HCT116 (cell line): ENCODE results near the gene SPRR2B. TPM values are rescaled to one million over a fixed set of nuclear protein-coding genes. Genes with fewer than 3 reads are reported as not detected.
"Not testable (repeated sequence)": the region's sequence is repeated elsewhere in the genome, so short reads cannot be mapped to it uniquely, and the experiment has no call there.

Experiments
- ATAC-seq: fragments of 200-7000 bp; cut with Tn5 transposase; 2 replicates; pipeline ENCODE4 v1.9.1; 2020; ENCODE audit warnings: mild to moderate bottlenecking, moderate library complexity
- BruUV-seq: library from RNA; stranded (reverse); fragments of 400-500 nt; replicated peaks from 2 replicates; lab custom pipeline; 2021; lab: Mats Ljungman, UMichigan
- CTCF ChIA-PET: fragments of 300-600 bp; sonication (Branson Sonifier 250); formaldehyde crosslinking; loops from one replicate; lab custom pipeline; 2021; ENCODE audit warnings: antibody characterized with exemption; lab: Charles Lee
- POLR2A ChIA-PET: fragments of 300-600, 350-600 bp; sonication (Branson Sonifier 250); formaldehyde crosslinking; loops from one replicate; lab custom pipeline; 2021; ENCODE audit warnings: antibody characterized with exemption; lab: Charles Lee
- RAD21 ChIA-PET, 2 experiments: fragments of 300-600 bp; sonication (Branson Sonifier 250); formaldehyde crosslinking; loops; one replicate each; lab custom pipeline; 2023; ENCODE audit warnings: low total read pairs in 2 of 2; ENCODE audit not compliant: uncharacterized antibody in 2 of 2, unreplicated experiment in 2 of 2, low non-redundant PET in 1 of 2; lab: Charles Lee
- DNase-seq: peaks from one replicate; pipeline ENCODE4 v3.0.0-alpha.2; 2010; ENCODE audit warnings: low read depth, low spot score
- H2AFZ ChIP-seq: fragments of 200-600 bp; shearing (Covaris generic), sonication (generic); 2 replicates; pipeline ENCODE4 v1.6.1; 2017; ENCODE audit warnings: low read depth, mixed run types, mixed read lengths, antibody characterized with exemption, low read length; ENCODE audit not compliant: poor library complexity, severe bottlenecking
- H3K27ac ChIP-seq: 2 replicates; pipeline ENCODE4 v1.5.1; 2012; ENCODE audit warnings: low read depth, low read length
- H3K27me3 ChIP-seq: fragments of 200-600 bp; sonication (generic); 2 replicates; pipeline ENCODE4 v1.6.1; 2016; ENCODE audit warnings: mixed run types, low read length, mixed read lengths; ENCODE audit not compliant: insufficient read depth
- H3K36me3 ChIP-seq, 2 experiments: fragments of 200-500 bp in 1 of 2; fragments of 200-600 bp in 1 of 2; sonication (Bioruptor generic) in 1 of 2; sonication (generic) in 1 of 2; 2 replicates each; pipeline versions ENCODE4 v1.5.1 to v1.6.1; 2014 to 2016; ENCODE audit warnings: low read length in 2 of 2, inconsistent platforms in 1 of 2, mixed read lengths in 1 of 2, mixed run types in 1 of 2; ENCODE audit not compliant: insufficient read depth in 2 of 2, control insufficient read depth in 1 of 2
- H3K4me1 ChIP-seq, 2 experiments: fragments of 200-600 bp in 1 of 2; sonication (generic) in 1 of 2; 2 replicates each; pipeline versions ENCODE4 v1.5.1 to v1.6.1; 2012 to 2017; ENCODE audit warnings: low read length in 2 of 2, inconsistent platforms in 1 of 2, mild to moderate bottlenecking in 1 of 2, mixed read lengths in 1 of 2, mixed run types in 1 of 2, moderate library complexity in 1 of 2; ENCODE audit not compliant: insufficient read depth in 2 of 2, control insufficient read depth in 1 of 2
- H3K4me2 ChIP-seq: fragments of 200-600 bp; sonication (generic); 2 replicates; pipeline ENCODE4 v1.6.1; 2017; ENCODE audit warnings: mixed run types, low read length, mixed read lengths
- H3K4me3 ChIP-seq, 2 experiments: fragments of 200-600 bp in 1 of 2; sonication (generic) in 1 of 2; replicated peaks in 1 of 2; 2 replicates each; pipeline ENCODE4 v1.5.1; 2011 to 2016; ENCODE audit warnings: low read length in 2 of 2, control low read depth in 1 of 2, low read depth in 1 of 2, mild to moderate bottlenecking in 1 of 2, mixed read lengths in 1 of 2, mixed run types in 1 of 2
- H3K79me2 ChIP-seq: fragments of 200-600 bp; sonication (generic); 2 replicates; pipeline ENCODE4 v1.6.1; 2017; ENCODE audit warnings: mild to moderate bottlenecking, mixed run types, low read length, moderate library complexity, mixed read lengths; ENCODE audit not compliant: insufficient read depth
- H3K9ac ChIP-seq: fragments of 200-600 bp; sonication (generic); 2 replicates; pipeline ENCODE4 v1.6.1; 2016; ENCODE audit warnings: low read length, mixed read lengths
- H3K9me2 ChIP-seq: fragments of 200-600 bp; sonication (generic), shearing (Covaris generic); 2 replicates; pipeline ENCODE4 v1.6.1; 2017; ENCODE audit warnings: mixed run types, mild to moderate bottlenecking, moderate library complexity; ENCODE audit not compliant: insufficient read depth
- H3K9me3 ChIP-seq, 2 experiments: fragments of 200-500 bp in 1 of 2; fragments of 200-600 bp in 1 of 2; sonication (Bioruptor generic) in 1 of 2; sonication (generic) in 1 of 2; 2 replicates each; pipeline ENCODE4 v1.6.1; 2014 to 2017; ENCODE audit warnings: low read length in 2 of 2, mixed read lengths in 2 of 2, inconsistent platforms in 1 of 2, low read depth in 1 of 2, mild to moderate bottlenecking in 1 of 2, mixed run types in 1 of 2, moderate library complexity in 1 of 2; ENCODE audit not compliant: control insufficient read depth in 1 of 2, insufficient read depth in 1 of 2
- H4K20me1 ChIP-seq: fragments of 200-600 bp; sonication (generic), shearing (Covaris generic); 2 replicates; pipeline ENCODE4 v1.6.1; 2017; ENCODE audit warnings: mixed run types, mild to moderate bottlenecking, moderate library complexity; ENCODE audit not compliant: insufficient read depth
- CBX3 ChIP-seq: IDR thresholded peaks from 2 replicates; pipeline ENCODE4 v1.6.1; 2012; ENCODE audit warnings: low read depth
- EZH2phosphoT487 ChIP-seq: fragments of 200-600 bp; IDR thresholded peaks from 2 replicates; pipeline ENCODE4 v1.6.1; 2018; ENCODE audit warnings: antibody characterized with exemption, borderline replicate concordance
- JUND ChIP-seq: IDR thresholded peaks from 2 replicates; pipeline ENCODE4 v1.6.1; 2012
- TCF7L2 ChIP-seq: IDR thresholded peaks from 2 replicates; pipeline ENCODE4 v1.7.0; 2011; ENCODE audit warnings: borderline replicate concordance, inconsistent platforms; ENCODE audit not compliant: insufficient read depth, insufficient read length; ENCODE audit errors: extremely low read depth
- intact Hi-C: fragments of 100-400 bp; cut with micrococcal nuclease; formaldehyde crosslinking; loops from 2 replicates; pipeline ENCODE4 v1.10.0; 2022
- total RNA-seq: library from RNA; stranded (reverse); gene quantifications from one replicate; pipeline ENCODE4 v1.2.1, GENCODE V29; 2021; ENCODE audit not compliant: unreplicated experiment
- TF ChIP-seq, protein P1 (sequence below): IDR thresholded peaks from 2 replicates; pipeline ENCODE4 v1.6.1; 2012
- TF ChIP-seq, protein P2 (sequence below): IDR thresholded peaks from 2 replicates; pipeline ENCODE4 v1.6.1; 2012

SPRR2B gene
- total RNA-seq, 1 experiment from 2014 or later: not detected

DNA sequence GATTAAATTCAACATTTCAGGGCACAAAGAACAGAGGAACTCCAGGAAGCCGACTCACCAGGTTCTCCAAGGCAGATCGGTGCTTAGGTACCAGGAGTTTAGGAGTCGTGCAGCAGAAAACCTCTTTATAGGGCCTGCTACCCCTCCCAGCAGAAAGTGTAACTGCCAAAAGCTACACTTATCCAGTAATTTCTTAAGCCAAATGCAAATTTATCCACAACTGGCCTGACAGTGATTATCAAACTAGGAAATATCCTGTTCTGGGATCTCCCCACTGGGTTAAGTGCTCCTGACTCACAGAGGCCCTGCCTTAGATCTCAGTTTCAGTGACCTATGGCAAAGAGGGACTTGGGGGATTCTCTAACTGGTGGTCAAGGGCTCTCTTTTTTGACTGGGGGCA, 42.0 kb upstream of the SPRR2B start, which contains the start of gene SPRR2F:
Gene SPRR2F, minus strand, starts transcription at position 101 of the 400 bp plus-strand sequence. CDS start 783 bp downstream, outside the sequence.
- BruUV-seq: no TSS peak
- intact Hi-C loops: no loop called here
- CTCF ChIA-PET: no interaction called here

DNA sequence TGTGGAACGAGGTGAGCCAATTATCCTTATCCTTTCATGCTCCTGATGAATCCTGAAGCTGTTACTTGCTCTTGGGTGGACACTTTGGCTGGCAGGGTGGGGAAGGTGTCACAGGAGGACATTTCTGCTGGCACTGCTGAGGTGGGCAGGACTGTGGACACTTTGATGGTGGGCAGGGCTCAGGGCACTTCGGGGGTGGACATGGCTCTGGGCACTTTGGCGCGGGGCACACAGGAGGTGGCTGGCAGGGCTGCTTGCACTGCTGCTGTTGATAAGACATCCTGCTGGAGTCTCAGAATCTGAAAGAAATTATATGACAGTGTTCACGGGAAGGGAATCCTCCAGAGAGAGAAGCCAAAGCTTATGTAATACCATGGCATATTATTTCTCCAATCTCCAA, 41.0 kb upstream of the SPRR2B start:
- H3K36me3 ChIP-seq, intact Hi-C loops, H3K9me2 ChIP-seq, BruUV-seq, H3K4me3 ChIP-seq, H3K4me2 ChIP-seq, H3K9me3 ChIP-seq, H3K79me2 ChIP-seq, DNase-seq, RAD21 ChIA-PET, H4K20me1 ChIP-seq, H3K4me1 ChIP-seq, H3K27me3 ChIP-seq, H2AFZ ChIP-seq, ATAC-seq, CTCF ChIA-PET, H3K27ac ChIP-seq, POLR2A ChIA-PET, H3K9ac ChIP-seq: not testable (repeated sequence)

More for the DNA sequence above, 42.0 kb upstream of the SPRR2B start, which contains the start of gene SPRR2F:
- TF ChIP-seq TCF7L2: no peak
- TF ChIP-seq JUND: no peak
- TF ChIP-seq, protein P1, sequence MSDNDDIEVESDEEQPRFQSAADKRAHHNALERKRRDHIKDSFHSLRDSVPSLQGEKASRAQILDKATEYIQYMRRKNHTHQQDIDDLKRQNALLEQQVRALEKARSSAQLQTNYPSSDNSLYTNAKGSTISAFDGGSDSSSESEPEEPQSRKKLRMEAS: no peak
- TF ChIP-seq, protein P2, sequence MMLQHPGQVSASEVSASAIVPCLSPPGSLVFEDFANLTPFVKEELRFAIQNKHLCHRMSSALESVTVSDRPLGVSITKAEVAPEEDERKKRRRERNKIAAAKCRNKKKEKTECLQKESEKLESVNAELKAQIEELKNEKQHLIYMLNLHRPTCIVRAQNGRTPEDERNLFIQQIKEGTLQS: no peak
- TF ChIP-seq EZH2phosphoT487: no peak
- no peak for TF ChIP-seq CBX3
- DNase-seq (no peak), ATAC-seq (no peak)
- Histone ChIP-seq H3K4me1 (no peaks in the 10 kb centered on the region), H2AFZ (no peak within 1 kb of the TSS), H3K36me3 (no peaks in the 10 kb centered on the region), H3K9me2 (no peaks in the 10 kb centered on the region), H4K20me1 (no peaks in the 10 kb centered on the region), H3K27ac (no peak within 1 kb of the TSS), H3K27me3 (peaks cover 7% of the 10 kb centered on the region; the same call in 1 of the 2 replicates), H3K4me2 (no peak within 1 kb of the TSS), H3K9me3 (no peaks in the 10 kb centered on the region), H3K9ac (no peak within 1 kb of the TSS), H3K4me3 (no peak within 1 kb of the TSS), H3K79me2 (no peaks in the 10 kb centered on the region)
- RAD21 ChIA-PET: no interaction called here
- POLR2A ChIA-PET: no interaction called here
